ENCODE measurements around the gene ZNF816.

DNA sequence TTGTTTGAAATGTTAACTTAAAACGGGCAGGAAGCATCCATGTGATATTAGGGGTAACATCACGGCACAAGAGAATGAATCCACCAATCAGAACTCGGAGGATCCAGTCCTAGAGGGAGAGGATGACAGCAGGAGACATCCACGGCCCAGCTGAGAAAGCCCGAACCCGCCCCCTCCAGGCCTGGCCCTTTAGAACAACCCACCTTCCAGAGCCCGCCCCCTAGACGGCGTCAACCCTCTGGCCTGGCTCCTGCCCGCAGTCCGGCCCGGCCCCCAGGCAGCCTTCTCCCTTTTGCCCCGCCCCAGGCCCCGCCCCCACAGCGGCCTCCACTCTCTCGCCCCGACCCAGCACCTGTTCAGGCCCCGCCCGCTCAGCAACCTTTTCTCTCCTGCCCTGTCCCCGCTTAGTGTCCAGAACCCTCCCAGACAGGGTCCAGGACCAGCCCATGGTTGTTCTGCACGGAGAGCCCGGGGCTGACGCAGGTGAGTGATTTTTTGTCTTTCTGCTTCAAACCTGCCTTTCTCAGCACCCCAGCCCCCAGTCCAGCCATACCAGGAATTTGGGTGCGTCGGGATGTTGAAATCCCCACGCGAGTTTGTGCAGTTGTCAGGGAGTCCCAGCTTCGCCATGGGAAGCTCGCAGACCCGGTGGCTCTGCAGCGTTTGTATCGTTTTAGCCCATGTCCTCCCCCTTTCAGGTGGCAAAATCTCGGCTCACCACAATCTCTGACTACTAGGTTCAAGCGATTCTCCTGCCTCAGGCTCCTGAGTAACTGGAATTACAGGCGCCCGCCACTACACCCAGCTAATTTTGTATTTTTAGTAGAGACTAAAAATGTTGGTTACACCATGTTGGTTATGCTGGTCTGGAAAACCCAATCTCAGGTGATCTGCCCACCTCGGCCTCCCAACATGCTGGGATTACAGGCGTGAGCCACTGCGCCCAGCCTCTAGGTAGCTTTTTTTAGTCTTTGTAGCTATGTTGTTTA, 16.1 kb downstream of the ZNF816 start:
- TF ChIP-seq, protein P1, sequence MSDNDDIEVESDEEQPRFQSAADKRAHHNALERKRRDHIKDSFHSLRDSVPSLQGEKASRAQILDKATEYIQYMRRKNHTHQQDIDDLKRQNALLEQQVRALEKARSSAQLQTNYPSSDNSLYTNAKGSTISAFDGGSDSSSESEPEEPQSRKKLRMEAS (IDR thresholded peaks at IDR 0.05), result no peak
- TF ChIP-seq, protein P2, sequence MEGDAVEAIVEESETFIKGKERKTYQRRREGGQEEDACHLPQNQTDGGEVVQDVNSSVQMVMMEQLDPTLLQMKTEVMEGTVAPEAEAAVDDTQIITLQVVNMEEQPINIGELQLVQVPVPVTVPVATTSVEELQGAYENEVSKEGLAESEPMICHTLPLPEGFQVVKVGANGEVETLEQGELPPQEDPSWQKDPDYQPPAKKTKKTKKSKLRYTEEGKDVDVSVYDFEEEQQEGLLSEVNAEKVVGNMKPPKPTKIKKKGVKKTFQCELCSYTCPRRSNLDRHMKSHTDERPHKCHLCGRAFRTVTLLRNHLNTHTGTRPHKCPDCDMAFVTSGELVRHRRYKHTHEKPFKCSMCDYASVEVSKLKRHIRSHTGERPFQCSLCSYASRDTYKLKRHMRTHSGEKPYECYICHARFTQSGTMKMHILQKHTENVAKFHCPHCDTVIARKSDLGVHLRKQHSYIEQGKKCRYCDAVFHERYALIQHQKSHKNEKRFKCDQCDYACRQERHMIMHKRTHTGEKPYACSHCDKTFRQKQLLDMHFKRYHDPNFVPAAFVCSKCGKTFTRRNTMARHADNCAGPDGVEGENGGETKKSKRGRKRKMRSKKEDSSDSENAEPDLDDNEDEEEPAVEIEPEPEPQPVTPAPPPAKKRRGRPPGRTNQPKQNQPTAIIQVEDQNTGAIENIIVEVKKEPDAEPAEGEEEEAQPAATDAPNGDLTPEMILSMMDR (IDR thresholded peaks at IDR 0.05 in 2 of 3, conservative IDR thresholded peaks at IDR 0.05 in 1 of 3; ENCODE audit: borderline replicate concordance in 1 of 3, insufficient read depth in 1 of 3, low read depth in 2 of 3, low read length in 2 of 3), result no peak
- TF ChIP-seq POLR2A (IDR thresholded peaks at IDR 0.05; ENCODE audit: borderline replicate concordance, extremely low read depth, insufficient read depth, insufficient read length), result no peak
- no peak for TF ChIP-seq EZH2 (IDR thresholded peaks at IDR 0.05)
- no peak for TF ChIP-seq SIN3A (IDR thresholded peaks at IDR 0.05; ENCODE audit: low read depth)
- no peak for TF ChIP-seq YY1 (IDR thresholded peaks at IDR 0.05; ENCODE audit: extremely low read depth, insufficient replicate concordance, low read depth, low read length)
- TF ChIP-seq POLR2AphosphoS5 (IDR thresholded peaks at IDR 0.05; ENCODE audit: low read depth, low read length), result no peak
- no peak for TF ChIP-seq EZH2phosphoT487 (IDR thresholded peaks at IDR 0.05; ENCODE audit: borderline replicate concordance)
- TF ChIP-seq ZNF274 (IDR thresholded peaks at IDR 0.05; ENCODE audit: low read depth, low read length), result no peak
- no peak for TF ChIP-seq RAD21 (IDR thresholded peaks at IDR 0.05; ENCODE audit: low read depth)

All from HCT116 (cell line).